ENCODE data around the gene CCDC88B. TPM values are rescaled to one million over a fixed set of nuclear protein-coding genes. Genes with fewer than 3 reads are reported as not detected.

The CCDC88B gene
- total RNA-seq, 2 experiments from 2014 or later, result 107 to 112 TPM

DNA sequence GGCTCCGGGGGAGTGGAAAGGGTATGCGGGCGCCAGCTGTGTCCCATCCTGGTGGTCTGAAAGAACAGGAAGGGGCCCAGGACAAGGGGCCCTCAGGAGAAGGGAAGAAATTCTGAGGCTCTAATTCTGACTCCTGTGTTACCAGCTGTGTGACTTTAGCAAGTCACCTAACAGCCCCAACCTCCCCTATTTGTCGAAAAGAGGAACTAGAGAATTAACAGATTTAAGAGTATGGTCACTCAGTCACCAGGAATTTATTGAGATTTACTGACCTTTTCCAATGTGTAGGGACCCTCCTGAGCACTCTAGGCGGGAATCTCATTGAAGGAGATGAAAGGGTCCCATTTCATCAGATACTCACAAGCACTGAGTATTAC is 33.6 kb downstream of the CCDC88B start:
- no peaks in the 10 kb centered on the region for H3K27me3 ChIP-seq (ENCODE audit: control insufficient read depth in 1 of 2, insufficient read depth in 2 of 2, low read length in 2 of 2)
- H3K27me3 Mint-ChIP-seq, result no peaks in the 10 kb centered on the region
- ChIA-PET CTCF (no interaction called here), POLR2A (interaction anchor here (1.5 kb wide), 1 partner anchor 56 kb away, joined by 3 read pairs; the partner anchor contains the start of genes PRDX5 and TRMT112)
- H3K4me3 ChIP-seq (ENCODE audit: low read length), result no peak overlapping the region
- no peak for ATAC-seq (ENCODE audit: poor library complexity)
- H3K4me3 Mint-ChIP-seq, result no peak overlapping the region
- no peaks in the 10 kb centered on the region for H3K9me3 Mint-ChIP-seq
- intact Hi-C loops (cut with DNase I, micrococcal nuclease), result no loop called here
- H3K27ac ChIP-seq (ENCODE audit: low read depth in 1 of 2, low read length in 2 of 2), result no peak overlapping the region
- peaks cover 3% of the 10 kb centered on the region for H3K4me1 ChIP-seq (ENCODE audit: insufficient read depth, low read length)
- no peak overlapping the region for H3K27ac Mint-ChIP-seq
- peaks cover 12% of the 10 kb centered on the region for H3K36me3 ChIP-seq (ENCODE audit: insufficient read depth, low read length)
- DNase-seq, result no peak
- peaks cover 6% of the 10 kb centered on the region for H3K36me3 Mint-ChIP-seq (ENCODE audit: low read depth)
- H3K9me3 ChIP-seq (ENCODE audit: control insufficient read depth in 1 of 2, insufficient read depth in 1 of 2, low read length in 2 of 2), result no peaks in the 10 kb centered on the region
- no peaks in the 10 kb centered on the region for H3K4me1 Mint-ChIP-seq (ENCODE audit: low read depth)
- TF ChIP-seq, protein P1, sequence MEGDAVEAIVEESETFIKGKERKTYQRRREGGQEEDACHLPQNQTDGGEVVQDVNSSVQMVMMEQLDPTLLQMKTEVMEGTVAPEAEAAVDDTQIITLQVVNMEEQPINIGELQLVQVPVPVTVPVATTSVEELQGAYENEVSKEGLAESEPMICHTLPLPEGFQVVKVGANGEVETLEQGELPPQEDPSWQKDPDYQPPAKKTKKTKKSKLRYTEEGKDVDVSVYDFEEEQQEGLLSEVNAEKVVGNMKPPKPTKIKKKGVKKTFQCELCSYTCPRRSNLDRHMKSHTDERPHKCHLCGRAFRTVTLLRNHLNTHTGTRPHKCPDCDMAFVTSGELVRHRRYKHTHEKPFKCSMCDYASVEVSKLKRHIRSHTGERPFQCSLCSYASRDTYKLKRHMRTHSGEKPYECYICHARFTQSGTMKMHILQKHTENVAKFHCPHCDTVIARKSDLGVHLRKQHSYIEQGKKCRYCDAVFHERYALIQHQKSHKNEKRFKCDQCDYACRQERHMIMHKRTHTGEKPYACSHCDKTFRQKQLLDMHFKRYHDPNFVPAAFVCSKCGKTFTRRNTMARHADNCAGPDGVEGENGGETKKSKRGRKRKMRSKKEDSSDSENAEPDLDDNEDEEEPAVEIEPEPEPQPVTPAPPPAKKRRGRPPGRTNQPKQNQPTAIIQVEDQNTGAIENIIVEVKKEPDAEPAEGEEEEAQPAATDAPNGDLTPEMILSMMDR (IDR thresholded peaks at IDR 0.05), result no peak

- Histone ChIP-seq H3K27ac (ENCODE audit: low read depth in 1 of 2, low read length in 2 of 2) (no peak overlapping the region), H3K9me3 (ENCODE audit: control insufficient read depth in 1 of 2, insufficient read depth in 1 of 2, low read length in 2 of 2) (no peaks in the 10 kb centered on the region), H3K36me3 (ENCODE audit: insufficient read depth, low read length) (no peaks in the 10 kb centered on the region), H3K27me3 (ENCODE audit: control insufficient read depth in 1 of 2, insufficient read depth in 2 of 2, low read length in 2 of 2) (no peaks in the 10 kb centered on the region), H3K4me1 (ENCODE audit: insufficient read depth, low read length) (peaks cover 3% of the 10 kb centered on the region), H3K4me3 (ENCODE audit: low read length) (no peak overlapping the region)
- TF ChIP-seq, protein P1 (IDR thresholded peaks at IDR 0.05), result no peak
- ChIA-PET POLR2A (no interaction called here), CTCF (interaction anchor here (0.9 kb wide), 1 partner anchor 73 kb away, joined by 3 read pairs; no protein-coding TSS in a partner anchor)
- Mint-ChIP-seq H3K9me3 (no peaks in the 10 kb centered on the region), H3K4me3 (no peak overlapping the region), H3K27me3 (no peaks in the 10 kb centered on the region), H3K27ac (no peak overlapping the region), H3K4me1 (ENCODE audit: low read depth) (no peaks in the 10 kb centered on the region), H3K36me3 (ENCODE audit: low read depth) (no peaks in the 10 kb centered on the region)
- intact Hi-C loops (cut with DNase I, micrococcal nuclease), result no loop called here
- no peak for DNase-seq
- no peak for ATAC-seq (ENCODE audit: poor library complexity)
These were observed 36.1 kb downstream of the CCDC88B start for GRCh38 chr11:64376071-64376470.

DNA sequence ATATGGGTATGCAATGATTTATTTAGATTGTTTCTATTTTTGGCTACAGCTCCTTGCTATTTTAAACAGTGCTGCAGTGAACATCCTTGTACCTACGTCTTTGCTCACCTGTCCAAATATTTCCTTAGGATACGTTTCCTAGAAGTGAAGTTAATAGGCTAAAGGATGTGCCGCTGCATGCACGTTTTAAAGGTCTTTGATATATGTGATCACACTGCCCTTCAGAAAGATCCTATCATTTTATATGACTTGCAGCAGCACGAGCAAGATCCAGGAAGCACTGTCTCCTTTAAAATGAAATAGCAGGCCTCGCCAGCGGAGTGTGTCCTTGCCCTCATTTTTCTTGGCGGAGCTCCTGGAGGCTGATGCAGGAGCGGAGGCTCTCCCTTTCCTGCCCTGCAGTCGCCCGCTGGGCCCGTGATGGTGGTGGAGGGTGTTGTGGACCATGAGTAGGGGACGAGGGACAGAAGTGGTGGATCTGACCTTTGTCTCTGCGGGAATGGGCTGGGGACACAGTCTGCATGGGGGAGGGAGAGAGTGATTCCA is 38.4 kb downstream of the CCDC88B start:
- no peaks in the 10 kb centered on the region for H3K4me1 Mint-ChIP-seq (ENCODE audit: low read depth)
- H3K4me3 ChIP-seq (ENCODE audit: low read length), result no peak overlapping the region
- H3K4me1 ChIP-seq (ENCODE audit: insufficient read depth, low read length), result no peaks in the 10 kb centered on the region
- no peak overlapping the region for H3K4me3 Mint-ChIP-seq
- ChIA-PET POLR2A (no interaction called here), CTCF (no interaction called here)
- no peak overlapping the region for H3K27ac ChIP-seq (ENCODE audit: low read depth in 1 of 2, low read length in 2 of 2)
- ATAC-seq (ENCODE audit: poor library complexity), result no peak
- no peaks in the 10 kb centered on the region for H3K27me3 Mint-ChIP-seq
- H3K9me3 Mint-ChIP-seq, result no peaks in the 10 kb centered on the region
- H3K36me3 ChIP-seq (ENCODE audit: insufficient read depth, low read length), result no peaks in the 10 kb centered on the region
- TF ChIP-seq, protein P1 (IDR thresholded peaks at IDR 0.05), result no peak
- DNase-seq, result no peak
- intact Hi-C loops (cut with DNase I, micrococcal nuclease), result no loop called here
- H3K27me3 ChIP-seq (ENCODE audit: control insufficient read depth in 1 of 2, insufficient read depth in 2 of 2, low read length in 2 of 2), result no peaks in the 10 kb centered on the region
- no peak overlapping the region for H3K27ac Mint-ChIP-seq
- H3K36me3 Mint-ChIP-seq (ENCODE audit: low read depth), result no peaks in the 10 kb centered on the region
- no peaks in the 10 kb centered on the region for H3K9me3 ChIP-seq (ENCODE audit: control insufficient read depth in 1 of 2, insufficient read depth in 1 of 2, low read length in 2 of 2)
